OCI-LY1 (cell line): Measurements from ENCODE around the gene KRTAP10-6.

ENCODE experiments used
- H2AFZ ChIP-seq: fragments of 200-600 bp; sonication (generic), shearing (Covaris generic); 2 replicates; pipeline ENCODE4 v1.6.0; 2014; ENCODE audit warnings: antibody characterized with exemption, mild to moderate bottlenecking, low read length
- H3F3A ChIP-seq: fragments of 200-600 bp; sonication (generic), shearing (Covaris generic); 2 replicates; pipeline ENCODE4 v1.6.0; 2014; ENCODE audit warnings: mild to moderate bottlenecking, antibody characterized with exemption, low read length, moderate library complexity; ENCODE audit not compliant: insufficient read depth
- H3K27ac ChIP-seq: fragments of 200-600 bp; sonication (generic); 2 replicates; pipeline ENCODE4 v1.5.1; 2014; ENCODE audit warnings: low read length, mixed run types, mild to moderate bottlenecking, low read depth; ENCODE audit not compliant: poor library complexity, severe bottlenecking
- H3K27me3 ChIP-seq: fragments of 200-600 bp; sonication (generic); 2 replicates; pipeline ENCODE4 v1.6.0; 2014; ENCODE audit warnings: antibody characterized with exemption, mild to moderate bottlenecking, low read length, moderate library complexity; ENCODE audit not compliant: insufficient read depth
- H3K36me3 ChIP-seq: fragments of 200-600 bp; sonication (generic); 2 replicates; pipeline ENCODE4 v1.6.1; 2014; ENCODE audit warnings: mild to moderate bottlenecking, antibody characterized with exemption, low read length, moderate library complexity, mixed read lengths; ENCODE audit not compliant: insufficient read depth
- H3K4me1 ChIP-seq: fragments of 200-600 bp; sonication (generic); 2 replicates; pipeline ENCODE4 v1.5.1; 2014; ENCODE audit warnings: mild to moderate bottlenecking, low read length, moderate library complexity; ENCODE audit not compliant: insufficient read depth, severe bottlenecking
- H3K4me2 ChIP-seq: fragments of 200-600 bp; sonication (generic), shearing (Covaris generic); 2 replicates; pipeline ENCODE4 v1.6.1; 2014; ENCODE audit warnings: low read length
- H3K4me3 ChIP-seq: fragments of 200-600 bp; sonication (generic); 2 replicates; pipeline ENCODE4 v1.5.1; 2014; ENCODE audit warnings: low read length, low read depth, mild to moderate bottlenecking, mixed read lengths; ENCODE audit not compliant: poor library complexity, severe bottlenecking
- H3K79me2 ChIP-seq: fragments of 200-600 bp; shearing (Covaris generic); 2 replicates; pipeline ENCODE4 v1.6.1; 2016; ENCODE audit warnings: mixed run types, low read length, mixed read lengths; ENCODE audit not compliant: insufficient read depth
- H3K9ac ChIP-seq: fragments of 200-600 bp; sonication (generic), shearing (Covaris generic); 2 replicates; pipeline ENCODE4 v1.6.1; 2014; ENCODE audit warnings: mild to moderate bottlenecking, low read length, mixed read lengths
- H3K9me2 ChIP-seq: fragments of 200-600 bp; sonication (generic), shearing (Covaris generic); 2 replicates; pipeline ENCODE4 v1.6.1; 2014; ENCODE audit warnings: low read depth, mild to moderate bottlenecking, low read length, mixed read lengths
- H3K9me3 ChIP-seq: fragments of 200-600 bp; shearing (Covaris generic); 2 replicates; pipeline ENCODE4 v1.6.1; 2014; ENCODE audit warnings: low read length, mixed read lengths
- H4K20me1 ChIP-seq: fragments of 200-600 bp; sonication (generic), shearing (Covaris generic); 2 replicates; pipeline ENCODE4 v1.6.0; 2016; ENCODE audit warnings: mild to moderate bottlenecking, low read length; ENCODE audit not compliant: insufficient read depth
- EZH2 ChIP-seq: fragments of 200-600 bp; sonication (generic), shearing (Covaris generic); IDR thresholded peaks from 2 replicates; pipeline ENCODE4 v1.8.0; 2017; ENCODE audit warnings: borderline replicate concordance, mixed run types, mild to moderate bottlenecking, antibody characterized with exemption, low read length, moderate library complexity, mixed read lengths
- TF ChIP-seq, protein P1 (sequence below): fragments of 200-600 bp; sonication (generic), shearing (Covaris generic); IDR thresholded peaks from 2 replicates; pipeline ENCODE4 v1.5.1; 2017; ENCODE audit warnings: mild to moderate bottlenecking, antibody characterized with exemption, low read length, moderate library complexity, mixed read lengths

The KRTAP10-6 gene

DNA sequence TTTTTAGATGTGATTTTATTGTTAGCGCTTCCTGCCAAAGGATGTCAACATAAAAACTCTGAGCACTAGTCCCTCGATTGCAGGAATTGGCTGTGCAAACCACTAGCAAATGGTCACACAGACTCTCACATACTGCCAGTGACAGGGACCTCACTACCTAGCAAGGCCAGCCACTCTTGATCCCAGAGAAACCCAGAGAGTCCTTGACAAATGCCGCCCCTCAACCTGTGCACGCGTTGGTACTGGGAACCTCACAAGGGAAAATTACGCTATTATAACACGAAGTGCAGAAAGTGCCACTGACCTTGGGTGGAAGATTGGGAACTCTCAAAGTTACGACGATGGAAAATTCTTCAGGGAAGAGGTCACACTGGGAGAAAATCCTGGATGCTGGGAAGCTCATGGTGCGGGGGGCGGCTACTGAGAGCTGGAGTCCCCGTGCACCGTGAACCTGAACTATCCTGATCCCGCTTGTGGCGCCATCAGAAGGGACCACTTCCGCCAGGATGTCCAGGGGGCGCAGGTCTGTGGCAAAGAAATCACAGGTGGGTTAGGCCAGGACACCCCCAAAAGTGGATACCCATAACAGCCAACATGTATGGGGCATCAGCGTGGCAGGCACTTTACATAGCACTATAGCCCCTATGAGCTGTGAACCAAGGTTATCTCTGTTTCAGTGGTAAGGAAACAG lies 24.7 kb downstream of the KRTAP10-6 start:
- H3K4me1 ChIP-seq = no peaks in the 10 kb centered on the region
- H3K36me3 ChIP-seq = no peaks in the 10 kb centered on the region
- H3F3A ChIP-seq = no peaks in the 10 kb centered on the region
- no peaks in the 10 kb centered on the region for H4K20me1 ChIP-seq
- H3K4me3 ChIP-seq = no peak overlapping the region
- peaks cover 8% of the 10 kb centered on the region; the same call in 1 of the 2 replicates for H3K27me3 ChIP-seq
- no peak overlapping the region for H3K27ac ChIP-seq
- H2AFZ ChIP-seq = no peak overlapping the region
- H3K4me2 ChIP-seq = no peak overlapping the region
- H3K9me3 ChIP-seq = no peaks in the 10 kb centered on the region
- no peak for TF ChIP-seq EZH2
- TF ChIP-seq, protein P1, sequence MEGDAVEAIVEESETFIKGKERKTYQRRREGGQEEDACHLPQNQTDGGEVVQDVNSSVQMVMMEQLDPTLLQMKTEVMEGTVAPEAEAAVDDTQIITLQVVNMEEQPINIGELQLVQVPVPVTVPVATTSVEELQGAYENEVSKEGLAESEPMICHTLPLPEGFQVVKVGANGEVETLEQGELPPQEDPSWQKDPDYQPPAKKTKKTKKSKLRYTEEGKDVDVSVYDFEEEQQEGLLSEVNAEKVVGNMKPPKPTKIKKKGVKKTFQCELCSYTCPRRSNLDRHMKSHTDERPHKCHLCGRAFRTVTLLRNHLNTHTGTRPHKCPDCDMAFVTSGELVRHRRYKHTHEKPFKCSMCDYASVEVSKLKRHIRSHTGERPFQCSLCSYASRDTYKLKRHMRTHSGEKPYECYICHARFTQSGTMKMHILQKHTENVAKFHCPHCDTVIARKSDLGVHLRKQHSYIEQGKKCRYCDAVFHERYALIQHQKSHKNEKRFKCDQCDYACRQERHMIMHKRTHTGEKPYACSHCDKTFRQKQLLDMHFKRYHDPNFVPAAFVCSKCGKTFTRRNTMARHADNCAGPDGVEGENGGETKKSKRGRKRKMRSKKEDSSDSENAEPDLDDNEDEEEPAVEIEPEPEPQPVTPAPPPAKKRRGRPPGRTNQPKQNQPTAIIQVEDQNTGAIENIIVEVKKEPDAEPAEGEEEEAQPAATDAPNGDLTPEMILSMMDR = no peak
- no peaks in the 10 kb centered on the region for H3K79me2 ChIP-seq
- no peaks in the 10 kb centered on the region for H3K9me2 ChIP-seq
- H3K9ac ChIP-seq = no peak overlapping the region

DNA sequence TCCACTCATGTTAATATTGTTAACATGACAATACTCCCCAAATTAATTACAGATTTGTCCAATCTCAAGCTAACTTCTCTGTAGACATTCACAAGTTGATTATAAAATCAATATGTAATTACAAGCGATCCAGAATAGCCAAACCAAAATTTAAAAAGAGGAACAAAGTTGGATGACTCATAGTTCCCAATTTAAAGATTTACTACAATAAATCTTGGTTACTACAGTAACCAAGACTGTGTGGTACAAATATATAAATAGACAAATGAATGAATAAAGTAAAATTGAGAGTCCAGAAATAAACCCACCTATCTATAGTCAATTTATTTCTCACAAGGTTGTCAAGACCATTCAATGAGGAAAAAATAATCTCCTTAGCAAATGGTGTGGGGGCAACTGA lies 25.9 kb downstream of the KRTAP10-6 start:
- no peaks in the 10 kb centered on the region for H3K79me2 ChIP-seq
- no peaks in the 10 kb centered on the region for H4K20me1 ChIP-seq
- no peaks in the 10 kb centered on the region for H3K36me3 ChIP-seq
- H3K27ac ChIP-seq = no peak overlapping the region
- no peak overlapping the region for H2AFZ ChIP-seq
- H3K9me2 ChIP-seq = no peaks in the 10 kb centered on the region
- H3K27me3 ChIP-seq = peaks cover 8% of the 10 kb centered on the region; the same call in 1 of the 2 replicates
- H3F3A ChIP-seq = no peaks in the 10 kb centered on the region
- H3K9me3 ChIP-seq = no peaks in the 10 kb centered on the region
- H3K9ac ChIP-seq = no peak overlapping the region
- no peak overlapping the region for H3K4me2 ChIP-seq
- H3K4me1 ChIP-seq = no peaks in the 10 kb centered on the region
- TF ChIP-seq, protein P1 = no peak
- no peak for TF ChIP-seq EZH2
- no peak overlapping the region for H3K4me3 ChIP-seq

DNA sequence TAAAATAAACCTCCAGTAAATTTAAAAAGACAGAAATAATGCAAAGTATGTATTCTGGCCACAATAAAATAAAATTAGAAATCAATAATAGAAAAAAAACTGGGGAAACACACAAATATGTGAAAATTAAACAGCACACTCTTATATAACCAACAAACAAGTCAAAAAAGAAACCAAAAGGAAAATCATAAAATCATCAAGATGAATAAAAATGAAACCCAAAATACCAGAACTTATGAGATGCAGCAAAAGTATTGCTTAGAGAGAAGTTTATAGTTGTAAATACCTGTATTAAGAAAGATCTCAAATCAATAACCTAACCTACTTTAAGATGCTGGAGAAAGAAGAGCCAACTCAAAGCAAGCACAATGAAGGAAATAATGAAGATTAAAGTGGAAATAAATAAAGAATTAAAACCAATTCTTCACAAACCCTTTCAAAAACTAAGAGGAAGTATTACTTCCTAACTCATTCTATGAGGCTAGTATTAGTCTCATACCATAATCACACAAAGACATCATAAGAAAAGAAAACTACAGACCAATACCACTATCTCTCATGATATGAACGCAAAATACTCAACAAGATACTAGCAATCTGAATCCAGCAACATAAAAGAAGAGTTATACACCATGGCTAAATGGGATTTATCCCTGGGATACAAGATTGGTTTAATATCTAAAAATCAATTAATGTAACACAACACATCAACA lies 27.3 kb downstream of the KRTAP10-6 start:
- Histone ChIP-seq H3K9me2 (no peaks in the 10 kb centered on the region), H3K9me3 (no peaks in the 10 kb centered on the region), H3K79me2 (no peaks in the 10 kb centered on the region), H3K4me3 (no peak overlapping the region), H3K4me2 (no peak overlapping the region), H3K4me1 (no peaks in the 10 kb centered on the region), H3K27me3 (peaks cover 8% of the 10 kb centered on the region; the same call in 1 of the 2 replicates), H3F3A (no peaks in the 10 kb centered on the region), H3K27ac (no peak overlapping the region), H3K36me3 (no peaks in the 10 kb centered on the region), H3K9ac (no peak overlapping the region), H4K20me1 (no peaks in the 10 kb centered on the region), H2AFZ (no peak overlapping the region)
- TF ChIP-seq EZH2 = no peak
- TF ChIP-seq, protein P1 = no peak
